ENCODE results near the gene SLC12A7.

- TF ChIP-seq ZNF639 (CRISPR knock-in tag; conservative IDR thresholded peaks at IDR 0.05) (no peak), TRIM22 (IDR thresholded peaks at IDR 0.05) (no peak), AGO2 (optimal IDR thresholded peaks at IDR 0.05; ENCODE audit: low read depth, low read length) (no peak), RFX3 (CRISPR knock-in tag; IDR thresholded peaks at IDR 0.05) (no peak), MYC (CRISPR knock-in tag; IDR thresholded peaks at IDR 0.05; ENCODE audit: borderline replicate concordance) (no peak), ZNF761 (CRISPR knock-in tag; conservative IDR thresholded peaks at IDR 0.05) (no peak), ELF4 (CRISPR knock-in tag; IDR thresholded peaks at IDR 0.05; ENCODE audit: borderline replicate concordance) (no peak), TCF7 (IDR thresholded peaks at IDR 0.05; ENCODE audit: low read depth) (no peak), CTCF (CRISPR knock-in tag; IDR thresholded peaks at IDR 0.05) (no peak), ATRX (CRISPR knock-in tag; IDR thresholded peaks at IDR 0.05; ENCODE audit: borderline replicate concordance) (no peak), NR2F6 (IDR thresholded peaks at IDR 0.05) (no peak), NR2F6 (CRISPR knock-in tag; IDR thresholded peaks at IDR 0.05) (no peak), ZFP90 (CRISPR knock-in tag; IDR thresholded peaks at IDR 0.05; ENCODE audit: borderline replicate concordance) (no peak), MAX (IDR thresholded peaks at IDR 0.05) (no peak)
Measured at GRCh38 chr5:1021136-1021968, 90.5 kb downstream of the SLC12A7 start.
